ENCODE measurements around the gene SLC46A1.

SLC46A1 gene

DNA sequence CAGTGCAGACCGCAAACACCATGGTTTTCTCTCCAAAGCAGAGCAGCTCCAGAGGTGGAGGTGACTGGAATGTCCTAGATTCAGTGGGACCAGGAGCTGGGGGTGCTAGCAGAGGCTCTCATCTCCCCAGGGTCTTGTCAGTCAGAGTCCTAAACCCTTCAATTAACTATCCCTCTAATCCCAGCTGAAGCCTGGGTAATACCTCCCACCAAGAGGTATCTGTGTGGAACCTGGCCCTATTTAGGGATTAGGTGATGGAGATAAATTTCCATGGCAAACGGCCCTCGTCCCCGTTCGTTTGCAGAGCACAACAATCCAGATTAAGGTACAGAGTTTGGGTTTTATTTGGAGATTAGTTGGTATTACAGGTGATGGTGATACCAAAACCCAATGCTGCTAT, 42.8 kb downstream of the SLC46A1 start:
- Histone ChIP-seq H3K4me2 (ENCODE audit: insufficient read depth, low read length, poor library complexity, severe bottlenecking) (no peak overlapping the region), H3K14ac (ENCODE audit: low read length) (no peak overlapping the region), H2AK5ac (ENCODE audit: low read depth, low read length) (no peak overlapping the region), H2BK5ac (ENCODE audit: low read length) (no peak overlapping the region), H4K8ac (ENCODE audit: low read depth, low read length) (no peak overlapping the region), H4K91ac (ENCODE audit: low read depth, low read length, poor library complexity) (no peak overlapping the region), H3K36me3 (replicated peaks in 1 of 2; ENCODE audit: control insufficient read depth in 2 of 2, insufficient read depth in 2 of 2, low read length in 2 of 2) (peaks cover 19 to 57% of the 10 kb centered on the region in 2 donors), H3K27me3 (ENCODE audit: control insufficient read depth in 3 of 3, insufficient read depth in 3 of 3, low read depth in 1 of 3, low read length in 3 of 3) (no peaks in the 10 kb centered on the region), H2BK15ac (ENCODE audit: low read length) (no peak overlapping the region), H3K4me3 (ENCODE audit: low read length in 2 of 2) (no peak overlapping the region), H3K9me3 (replicated peaks in 1 of 2; ENCODE audit: control insufficient read depth in 2 of 2, insufficient read depth in 1 of 2, low read depth in 1 of 2, low read length in 2 of 2) (no peaks in the 10 kb centered on the region), H3K23ac (ENCODE audit: low read depth, low read length, poor library complexity) (no peak overlapping the region), H3K4me1 (ENCODE audit: control insufficient read depth in 2 of 2, insufficient read depth in 1 of 2, low read depth in 1 of 2, low read length in 2 of 2) (peaks cover 2 to 4% of the 10 kb centered on the region in 2 donors), H3K9ac (ENCODE audit: low read depth, low read length, poor library complexity) (no peak overlapping the region), H3K79me1 (ENCODE audit: low read depth, low read length) (no peaks in the 10 kb centered on the region), H3K4ac (ENCODE audit: low read length) (no peak overlapping the region), H2BK120ac (ENCODE audit: low read depth, low read length) (no peak overlapping the region), H2AFZ (ENCODE audit: low read length) (no peak overlapping the region), H3K18ac (ENCODE audit: low read length) (no peak overlapping the region), H2BK12ac (ENCODE audit: low read length) (no peak overlapping the region), H3K27ac (replicated peaks; ENCODE audit: low read length) (no peak overlapping the region)
- DNase-seq (ENCODE audit: low spot score), result no peak
- no CpG with 5 or more reads among the region's 5 CpGs for WGBS, 2 donors (ENCODE audit: extremely low coverage in 2 of 2, insufficient read length in 2 of 2, insufficient replicate concordance in 1 of 2)

DNA sequence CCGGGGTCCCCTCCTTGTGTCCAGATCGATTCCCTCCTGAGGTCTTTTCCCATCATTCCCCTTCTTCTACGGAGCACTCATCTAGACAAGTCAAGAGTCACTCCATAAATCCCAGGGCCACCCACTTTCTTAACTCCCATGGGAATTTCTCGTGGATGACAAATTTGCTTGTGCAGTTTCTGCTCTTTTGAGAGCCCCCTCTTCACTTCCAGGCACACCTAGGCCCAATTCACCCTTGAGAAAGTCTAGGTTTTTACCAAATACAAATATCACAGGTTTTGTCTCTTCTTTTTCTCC, 48.2 kb downstream of the SLC46A1 start:
- H3K27ac ChIP-seq (replicated peaks; ENCODE audit: low read length), result no peak overlapping the region
- peaks cover 32 to 64% of the 10 kb centered on the region in 2 donors for H3K36me3 ChIP-seq (replicated peaks in 1 of 2; ENCODE audit: control insufficient read depth in 2 of 2, insufficient read depth in 2 of 2, low read length in 2 of 2)
- peak overlapping the region; percentile 87 for H2AFZ ChIP-seq (ENCODE audit: low read length)
- peaks cover 9% of the 10 kb centered on the region for H3K79me1 ChIP-seq (ENCODE audit: low read depth, low read length)
- H3K4me3 ChIP-seq (ENCODE audit: low read length in 2 of 2), result peak overlapping the region; percentile 85 to 91
- H3K23ac ChIP-seq (ENCODE audit: low read depth, low read length, poor library complexity), result no peak overlapping the region
- H2AK5ac ChIP-seq (ENCODE audit: low read depth, low read length), result no peak overlapping the region
- no peaks in the 10 kb centered on the region for H3K9me3 ChIP-seq (replicated peaks in 1 of 2; ENCODE audit: control insufficient read depth in 2 of 2, insufficient read depth in 1 of 2, low read depth in 1 of 2, low read length in 2 of 2)
- peaks cover 4 to 6% of the 10 kb centered on the region in 2 donors for H3K4me1 ChIP-seq (ENCODE audit: control insufficient read depth in 2 of 2, insufficient read depth in 1 of 2, low read depth in 1 of 2, low read length in 2 of 2)
- no peak overlapping the region for H4K8ac ChIP-seq (ENCODE audit: low read depth, low read length)
- H3K4me2 ChIP-seq (ENCODE audit: insufficient read depth, low read length, poor library complexity, severe bottlenecking), result peak overlapping the region; percentile 63
- H2BK12ac ChIP-seq (ENCODE audit: low read length), result no peak overlapping the region
- no peak overlapping the region for H3K14ac ChIP-seq (ENCODE audit: low read length)
- H3K9ac ChIP-seq (ENCODE audit: low read depth, low read length, poor library complexity), result peak overlapping the region; percentile 89
- no peak overlapping the region for H2BK5ac ChIP-seq (ENCODE audit: low read length)
- no peak overlapping the region for H3K4ac ChIP-seq (ENCODE audit: low read length)
- no peak overlapping the region for H2BK120ac ChIP-seq (ENCODE audit: low read depth, low read length)
- no peak for DNase-seq (ENCODE audit: low spot score)
- no peak overlapping the region for H2BK15ac ChIP-seq (ENCODE audit: low read length)
- no CpG with 5 or more reads among the region's 4 CpGs for WGBS, 2 donors (ENCODE audit: extremely low coverage in 2 of 2, insufficient read length in 2 of 2, insufficient replicate concordance in 1 of 2)
- no peaks in the 10 kb centered on the region for H3K27me3 ChIP-seq (ENCODE audit: control insufficient read depth in 3 of 3, insufficient read depth in 3 of 3, low read depth in 1 of 3, low read length in 3 of 3)
- H3K18ac ChIP-seq (ENCODE audit: low read length), result no peak overlapping the region
- no peak overlapping the region for H4K91ac ChIP-seq (ENCODE audit: low read depth, low read length, poor library complexity)

DNA sequence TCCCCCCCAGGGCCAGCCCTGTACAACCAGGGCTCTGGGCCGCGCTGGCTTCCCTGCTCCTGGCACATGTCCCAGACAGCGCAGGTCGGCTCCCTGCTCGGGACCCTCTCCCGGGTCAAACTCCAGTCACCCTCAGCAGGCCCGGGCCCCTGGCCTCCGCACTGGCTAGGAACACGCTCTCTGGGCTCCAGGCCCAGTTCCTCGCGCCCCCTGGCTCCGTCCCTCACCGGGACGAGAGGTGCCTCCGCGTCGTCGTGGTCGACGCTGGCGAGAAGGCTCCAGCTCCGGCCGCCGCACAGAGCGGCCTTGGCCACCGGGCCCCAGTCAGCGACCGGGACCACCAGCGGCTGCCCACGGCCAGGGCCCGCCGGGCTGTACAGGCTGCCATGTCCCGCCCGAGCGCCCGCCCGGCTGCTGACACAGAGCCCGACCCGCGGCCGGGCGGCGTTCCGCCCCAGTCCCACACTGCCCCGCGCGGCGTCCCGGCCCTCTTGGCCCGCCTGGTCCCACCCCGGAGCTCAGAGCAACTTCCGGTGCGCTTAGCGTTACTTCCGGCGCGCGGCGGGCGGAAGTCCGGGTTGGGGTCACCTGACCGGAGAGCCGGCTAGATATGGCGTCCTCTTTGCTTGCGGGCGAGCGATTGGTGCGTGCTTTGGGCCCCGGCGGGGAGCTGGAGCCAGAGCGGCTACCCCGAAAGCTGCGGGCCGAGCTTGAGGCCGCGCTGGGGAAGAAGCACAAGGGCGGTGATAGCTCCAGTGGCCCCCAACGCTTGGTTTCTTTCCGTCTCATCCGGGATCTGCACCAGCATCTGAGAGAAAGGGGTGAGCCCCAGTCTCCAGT, 48.7 kb downstream of the SLC46A1 start, which contains the start of gene POLDIP2:
TSS of gene POLDIP2 (minus strand) at position 467 of the 840 bp plus-strand sequence. CDS start at position 388, 79 bp downstream.
- WGBS, 2 donors (ENCODE audit: extremely low coverage in 2 of 2, insufficient read length in 2 of 2, insufficient replicate concordance in 1 of 2), result no CpG with 5 or more reads among the region's 80 CpGs
- Histone ChIP-seq H3K9ac (ENCODE audit: low read depth, low read length, poor library complexity) (peak within 1 kb of the TSS; percentile 96), H3K27me3 (ENCODE audit: control insufficient read depth in 3 of 3, insufficient read depth in 3 of 3, low read depth in 1 of 3, low read length in 3 of 3) (no peaks in the 10 kb centered on the region), H3K9me3 (replicated peaks in 1 of 2; ENCODE audit: control insufficient read depth in 2 of 2, insufficient read depth in 1 of 2, low read depth in 1 of 2, low read length in 2 of 2) (no peaks in the 10 kb centered on the region), H3K14ac (ENCODE audit: low read length) (no peak within 1 kb of the TSS), H3K23ac (ENCODE audit: low read depth, low read length, poor library complexity) (peak within 1 kb of the TSS; percentile 80), H3K4ac (ENCODE audit: low read length) (no peak within 1 kb of the TSS), H3K79me1 (ENCODE audit: low read depth, low read length) (peaks cover 9% of the 10 kb centered on the region), H3K18ac (ENCODE audit: low read length) (peak within 1 kb of the TSS; percentile 92), H3K4me2 (ENCODE audit: insufficient read depth, low read length, poor library complexity, severe bottlenecking) (peak within 1 kb of the TSS; percentile 76), H2BK15ac (ENCODE audit: low read length) (no peak within 1 kb of the TSS), H2AK5ac (ENCODE audit: low read depth, low read length) (peak within 1 kb of the TSS; percentile 76), H2BK12ac (ENCODE audit: low read length) (no peak within 1 kb of the TSS), H4K8ac (ENCODE audit: low read depth, low read length) (no peak within 1 kb of the TSS), H2AFZ (ENCODE audit: low read length) (peak within 1 kb of the TSS; percentile 87), H2BK5ac (ENCODE audit: low read length) (peak within 1 kb of the TSS; percentile 44), H3K4me1 (ENCODE audit: control insufficient read depth in 2 of 2, insufficient read depth in 1 of 2, low read depth in 1 of 2, low read length in 2 of 2) (peaks cover 4 to 6% of the 10 kb centered on the region in 2 donors), H2BK120ac (ENCODE audit: low read depth, low read length) (no peak within 1 kb of the TSS), H4K91ac (ENCODE audit: low read depth, low read length, poor library complexity) (no peak within 1 kb of the TSS), H3K36me3 (replicated peaks in 1 of 2; ENCODE audit: control insufficient read depth in 2 of 2, insufficient read depth in 2 of 2, low read length in 2 of 2) (peaks cover 32 to 63% of the 10 kb centered on the region in 2 donors), H3K4me3 (ENCODE audit: low read length in 2 of 2) (peak within 1 kb of the TSS; percentile 85 to 95), H3K27ac (replicated peaks; ENCODE audit: low read length) (no peak within 1 kb of the TSS)
- DNase-seq (ENCODE audit: low spot score), result peak; percentile 88

DNA sequence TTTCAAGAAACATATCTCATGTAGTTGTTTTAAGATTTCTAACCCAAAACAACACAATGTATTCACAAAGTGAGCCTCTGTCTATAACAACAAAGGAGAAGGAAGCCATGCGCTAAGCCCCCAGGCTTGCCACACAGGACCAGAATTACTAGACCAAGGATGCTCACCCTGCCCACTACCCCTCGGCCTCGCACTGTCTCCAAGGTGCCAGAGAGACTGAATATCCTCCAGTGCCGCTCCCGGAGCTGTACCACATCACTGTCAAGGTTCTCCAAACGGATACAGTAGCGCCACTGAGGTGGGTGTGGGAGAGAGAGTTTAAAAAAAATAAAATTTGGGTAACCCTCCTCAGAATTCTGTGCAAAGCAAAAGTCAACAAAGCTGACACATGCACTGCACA, 55.7 kb downstream of the SLC46A1 start:
- H3K36me3 ChIP-seq (replicated peaks in 1 of 2; ENCODE audit: control insufficient read depth in 2 of 2, insufficient read depth in 2 of 2, low read length in 2 of 2), result peaks cover 63 to 97% of the 10 kb centered on the region in 2 donors
- no CpG with 5 or more reads among the region's 7 CpGs for WGBS, 2 donors (ENCODE audit: extremely low coverage in 2 of 2, insufficient read length in 2 of 2, insufficient replicate concordance in 1 of 2)
- H2BK12ac ChIP-seq (ENCODE audit: low read length), result no peak overlapping the region
- H4K91ac ChIP-seq (ENCODE audit: low read depth, low read length, poor library complexity), result no peak overlapping the region
- no peak overlapping the region for H2BK120ac ChIP-seq (ENCODE audit: low read depth, low read length)
- no peak overlapping the region for H3K18ac ChIP-seq (ENCODE audit: low read length)
- H3K4me3 ChIP-seq (ENCODE audit: low read length in 2 of 2), result no peak overlapping the region
- no peak overlapping the region for H2BK5ac ChIP-seq (ENCODE audit: low read length)
- no peak overlapping the region for H3K27ac ChIP-seq (replicated peaks; ENCODE audit: low read length)
- no peak overlapping the region for H2AFZ ChIP-seq (ENCODE audit: low read length)
- no peak for DNase-seq (ENCODE audit: low spot score)
- H3K9ac ChIP-seq (ENCODE audit: low read depth, low read length, poor library complexity), result no peak overlapping the region
- no peaks in the 10 kb centered on the region for H3K9me3 ChIP-seq (replicated peaks in 1 of 2; ENCODE audit: control insufficient read depth in 2 of 2, insufficient read depth in 1 of 2, low read depth in 1 of 2, low read length in 2 of 2)
- H3K4me1 ChIP-seq (ENCODE audit: control insufficient read depth in 2 of 2, insufficient read depth in 1 of 2, low read depth in 1 of 2, low read length in 2 of 2), result peaks cover 0 to 6% of the 10 kb centered on the region in 2 donors
- H3K4me2 ChIP-seq (ENCODE audit: insufficient read depth, low read length, poor library complexity, severe bottlenecking), result no peak overlapping the region
- H2BK15ac ChIP-seq (ENCODE audit: low read length), result no peak overlapping the region
- no peak overlapping the region for H4K8ac ChIP-seq (ENCODE audit: low read depth, low read length)
- H3K14ac ChIP-seq (ENCODE audit: low read length), result no peak overlapping the region
- peaks cover 2% of the 10 kb centered on the region for H3K79me1 ChIP-seq (ENCODE audit: low read depth, low read length)
- no peak overlapping the region for H3K4ac ChIP-seq (ENCODE audit: low read length)
- H3K23ac ChIP-seq (ENCODE audit: low read depth, low read length, poor library complexity), result no peak overlapping the region
- H3K27me3 ChIP-seq (ENCODE audit: control insufficient read depth in 3 of 3, insufficient read depth in 3 of 3, low read depth in 1 of 3, low read length in 3 of 3), result no peaks in the 10 kb centered on the region
- H2AK5ac ChIP-seq (ENCODE audit: low read depth, low read length), result no peak overlapping the region

All from neuronal stem cell (in vitro differentiated cells).